Anterior cingulate cortex (tissue), 58 donors: ENCODE results near the gene CLCC1.

Experiments used
- DNase-seq, 58 donors: peaks; one replicate each; lab custom pipeline; 2025; lab: John Stamatoyannopoulos, UW

Gene CLCC1

GRCh38 chr1:108916788-108917187 is 46.5 kb downstream of the CLCC1 start:
- DNase-seq: no peak
